Measurements from ENCODE around the gene CDC42BPA. TPM values are rescaled to one million over a fixed set of nuclear protein-coding genes. Genes with fewer than 3 reads are reported as not detected.

Gene CDC42BPA
- total and polyA plus RNA-seq, 9 of the 15 experiments (the other 6 are each of a cell fraction or from before 2014, with no cell fraction given) = 8.0 to 77.5 (median 52.1) TPM

DNA sequence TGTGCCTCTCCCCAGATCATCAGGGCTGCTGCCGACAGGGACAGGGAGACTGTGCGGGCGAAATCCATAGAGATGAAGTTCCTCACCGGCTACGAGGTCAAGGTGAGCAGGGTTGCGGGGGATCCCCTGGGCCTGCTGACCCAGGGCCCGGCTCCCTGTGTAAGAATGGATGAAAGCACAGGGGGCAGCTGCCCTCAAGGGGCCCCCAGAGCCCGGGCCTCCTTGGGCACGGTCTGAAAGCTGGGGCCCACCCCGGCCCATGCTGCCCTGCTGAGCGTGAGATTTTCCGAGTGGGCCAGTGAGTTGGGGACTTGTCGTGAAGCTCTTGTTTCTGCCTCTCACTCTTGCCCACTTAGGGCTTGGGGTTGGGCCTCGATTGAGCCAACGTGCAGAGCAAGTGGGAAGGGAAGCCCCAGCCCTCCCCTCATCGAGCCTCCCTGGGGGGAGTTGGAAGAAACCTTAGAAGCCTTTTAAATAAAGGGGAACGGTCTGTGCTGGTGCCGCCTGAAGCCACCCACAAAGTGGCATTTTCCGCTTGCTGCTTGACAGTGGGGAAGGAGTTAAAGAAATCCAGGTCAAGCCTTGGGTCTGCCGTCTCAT is 333.0 kb downstream of the CDC42BPA start (continued):
- TF ChIP-seq, protein P1, sequence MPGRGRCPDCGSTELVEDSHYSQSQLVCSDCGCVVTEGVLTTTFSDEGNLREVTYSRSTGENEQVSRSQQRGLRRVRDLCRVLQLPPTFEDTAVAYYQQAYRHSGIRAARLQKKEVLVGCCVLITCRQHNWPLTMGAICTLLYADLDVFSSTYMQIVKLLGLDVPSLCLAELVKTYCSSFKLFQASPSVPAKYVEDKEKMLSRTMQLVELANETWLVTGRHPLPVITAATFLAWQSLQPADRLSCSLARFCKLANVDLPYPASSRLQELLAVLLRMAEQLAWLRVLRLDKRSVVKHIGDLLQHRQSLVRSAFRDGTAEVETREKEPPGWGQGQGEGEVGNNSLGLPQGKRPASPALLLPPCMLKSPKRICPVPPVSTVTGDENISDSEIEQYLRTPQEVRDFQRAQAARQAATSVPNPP (IDR thresholded peaks at IDR 0.05; ENCODE audit: borderline replicate concordance, insufficient read depth, insufficient read length) = no peak
- TF ChIP-seq POLR3G (IDR thresholded peaks at IDR 0.05; ENCODE audit: extremely low read depth, insufficient read length, insufficient replicate concordance) = no peak
- no peak for TF ChIP-seq FOSL1 (tag; conservative IDR thresholded peaks at IDR 0.05)
- TF ChIP-seq, protein P2, sequence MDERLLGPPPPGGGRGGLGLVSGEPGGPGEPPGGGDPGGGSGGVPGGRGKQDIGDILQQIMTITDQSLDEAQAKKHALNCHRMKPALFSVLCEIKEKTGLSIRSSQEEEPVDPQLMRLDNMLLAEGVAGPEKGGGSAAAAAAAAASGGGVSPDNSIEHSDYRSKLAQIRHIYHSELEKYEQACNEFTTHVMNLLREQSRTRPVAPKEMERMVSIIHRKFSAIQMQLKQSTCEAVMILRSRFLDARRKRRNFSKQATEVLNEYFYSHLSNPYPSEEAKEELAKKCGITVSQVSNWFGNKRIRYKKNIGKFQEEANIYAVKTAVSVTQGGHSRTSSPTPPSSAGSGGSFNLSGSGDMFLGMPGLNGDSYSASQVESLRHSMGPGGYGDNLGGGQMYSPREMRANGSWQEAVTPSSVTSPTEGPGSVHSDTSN (CRISPR knock-in tag; IDR thresholded peaks at IDR 0.05; ENCODE audit: low read depth) = no peak
- TF ChIP-seq, protein P2 (tag; conservative IDR thresholded peaks at IDR 0.05; ENCODE audit: low read depth) = no peak
- TF ChIP-seq ZNF780A (CRISPR knock-in tag; IDR thresholded peaks at IDR 0.05) = no peak
- TF ChIP-seq ZC3H8 (IDR thresholded peaks at IDR 0.05) = no peak
- no peak for TF ChIP-seq RBM34 (IDR thresholded peaks at IDR 0.05; ENCODE audit: borderline replicate concordance, insufficient read depth, low read length)
- TF ChIP-seq, protein P3, sequence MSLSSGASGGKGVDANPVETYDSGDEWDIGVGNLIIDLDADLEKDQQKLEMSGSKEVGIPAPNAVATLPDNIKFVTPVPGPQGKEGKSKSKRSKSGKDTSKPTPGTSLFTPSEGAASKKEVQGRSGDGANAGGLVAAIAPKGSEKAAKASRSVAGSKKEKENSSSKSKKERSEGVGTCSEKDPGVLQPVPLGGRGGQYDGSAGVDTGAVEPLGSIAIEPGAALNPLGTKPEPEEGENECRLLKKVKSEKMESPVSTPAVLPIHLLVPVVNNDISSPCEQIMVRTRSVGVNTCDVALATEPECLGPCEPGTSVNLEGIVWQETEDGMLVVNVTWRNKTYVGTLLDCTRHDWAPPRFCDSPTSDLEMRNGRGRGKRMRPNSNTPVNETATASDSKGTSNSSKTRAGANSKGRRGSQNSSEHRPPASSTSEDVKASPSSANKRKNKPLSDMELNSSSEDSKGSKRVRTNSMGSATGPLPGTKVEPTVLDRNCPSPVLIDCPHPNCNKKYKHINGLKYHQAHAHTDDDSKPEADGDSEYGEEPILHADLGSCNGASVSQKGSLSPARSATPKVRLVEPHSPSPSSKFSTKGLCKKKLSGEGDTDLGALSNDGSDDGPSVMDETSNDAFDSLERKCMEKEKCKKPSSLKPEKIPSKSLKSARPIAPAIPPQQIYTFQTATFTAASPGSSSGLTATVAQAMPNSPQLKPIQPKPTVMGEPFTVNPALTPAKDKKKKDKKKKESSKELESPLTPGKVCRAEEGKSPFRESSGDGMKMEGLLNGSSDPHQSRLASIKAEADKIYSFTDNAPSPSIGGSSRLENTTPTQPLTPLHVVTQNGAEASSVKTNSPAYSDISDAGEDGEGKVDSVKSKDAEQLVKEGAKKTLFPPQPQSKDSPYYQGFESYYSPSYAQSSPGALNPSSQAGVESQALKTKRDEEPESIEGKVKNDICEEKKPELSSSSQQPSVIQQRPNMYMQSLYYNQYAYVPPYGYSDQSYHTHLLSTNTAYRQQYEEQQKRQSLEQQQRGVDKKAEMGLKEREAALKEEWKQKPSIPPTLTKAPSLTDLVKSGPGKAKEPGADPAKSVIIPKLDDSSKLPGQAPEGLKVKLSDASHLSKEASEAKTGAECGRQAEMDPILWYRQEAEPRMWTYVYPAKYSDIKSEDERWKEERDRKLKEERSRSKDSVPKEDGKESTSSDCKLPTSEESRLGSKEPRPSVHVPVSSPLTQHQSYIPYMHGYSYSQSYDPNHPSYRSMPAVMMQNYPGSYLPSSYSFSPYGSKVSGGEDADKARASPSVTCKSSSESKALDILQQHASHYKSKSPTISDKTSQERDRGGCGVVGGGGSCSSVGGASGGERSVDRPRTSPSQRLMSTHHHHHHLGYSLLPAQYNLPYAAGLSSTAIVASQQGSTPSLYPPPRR (CRISPR knock-in tag; IDR thresholded peaks at IDR 0.05; ENCODE audit: borderline replicate concordance) = no peak
- TF ChIP-seq ZBED1 (IDR thresholded peaks at IDR 0.05) = no peak
- no peak for TF ChIP-seq HIVEP1 (CRISPR knock-in tag; IDR thresholded peaks at IDR 0.05)
- TF ChIP-seq XRCC5 (IDR thresholded peaks at IDR 0.05; ENCODE audit: low read depth, low read length) = no peak
- no peak for TF ChIP-seq ZNF175 (CRISPR knock-in tag; IDR thresholded peaks at IDR 0.05; ENCODE audit: low read depth)
- no peak for TF ChIP-seq HMG20A (CRISPR knock-in tag; conservative IDR thresholded peaks at IDR 0.05)
- TF ChIP-seq RBM22 (IDR thresholded peaks at IDR 0.05; ENCODE audit: low read depth, low read length, poor library complexity, severe bottlenecking) = peak; percentile 97
- TF ChIP-seq, protein P4, sequence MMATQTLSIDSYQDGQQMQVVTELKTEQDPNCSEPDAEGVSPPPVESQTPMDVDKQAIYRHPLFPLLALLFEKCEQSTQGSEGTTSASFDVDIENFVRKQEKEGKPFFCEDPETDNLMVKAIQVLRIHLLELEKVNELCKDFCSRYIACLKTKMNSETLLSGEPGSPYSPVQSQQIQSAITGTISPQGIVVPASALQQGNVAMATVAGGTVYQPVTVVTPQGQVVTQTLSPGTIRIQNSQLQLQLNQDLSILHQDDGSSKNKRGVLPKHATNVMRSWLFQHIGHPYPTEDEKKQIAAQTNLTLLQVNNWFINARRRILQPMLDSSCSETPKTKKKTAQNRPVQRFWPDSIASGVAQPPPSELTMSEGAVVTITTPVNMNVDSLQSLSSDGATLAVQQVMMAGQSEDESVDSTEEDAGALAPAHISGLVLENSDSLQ (IDR thresholded peaks at IDR 0.05) = no peak
- peak; percentile 29; the same call in 1 of the 2 replicates for TF ChIP-seq SUPT5H (IDR thresholded peaks at IDR 0.05)
- TF ChIP-seq SMAD1 (IDR thresholded peaks at IDR 0.05; ENCODE audit: low read depth, low read length, partially characterized antibody) = no peak
